Caco-2 (cell line): ENCODE measurements around the gene FBP2. TPM values are rescaled to one million over a fixed set of nuclear protein-coding genes. Genes with fewer than 3 reads are reported as not detected.
"Not testable (repeated sequence)": the region's sequence is repeated elsewhere in the genome, so short reads cannot be mapped to it uniquely, and the experiment has no call there.

Experiments
- BruUV-seq: library from RNA; stranded (reverse); fragments of 400-500 nt; replicated peaks from 2 replicates; lab custom pipeline; 2021; lab: Mats Ljungman, UMichigan
- CTCF ChIA-PET: fragments of 300-600 bp; sonication (Branson Sonifier 250); formaldehyde crosslinking; loops from one replicate; lab custom pipeline; 2022; ENCODE audit warnings: antibody characterized with exemption; lab: Charles Lee
- POLR2A ChIA-PET: fragments of 300-600 bp; sonication (Branson Sonifier 250); formaldehyde crosslinking; loops from one replicate; lab custom pipeline; 2022; ENCODE audit warnings: antibody characterized with exemption; lab: Charles Lee
- DNase-seq, 2 experiments: peaks; one replicate each; pipeline versions ENCODE4 v3.0.0 to v3.0.0-alpha.2; 2020 to 2022
- H3K27me3 ChIP-seq: replicated peaks from 2 replicates; pipeline ENCODE4 v1.6.0; 2011; ENCODE audit warnings: low read length; ENCODE audit not compliant: control insufficient read depth, insufficient read depth
- H3K36me3 ChIP-seq: 2 replicates; pipeline ENCODE4 v1.5.1; 2011; ENCODE audit warnings: low read length; ENCODE audit not compliant: control insufficient read depth, insufficient read depth
- H3K4me1 ChIP-seq: fragments of 250-450 bp; sonication (Bioruptor Pico); 2 replicates; pipeline ENCODE4 v1.5.1; 2020; ENCODE audit warnings: mild to moderate bottlenecking
- H3K4me3 ChIP-seq: 2 replicates; pipeline ENCODE4 v1.5.1; 2011; ENCODE audit warnings: low read depth, mild to moderate bottlenecking, control low read depth, low read length
- H3K9me3 ChIP-seq: fragments of 250-450 bp; sonication (Bioruptor Pico); 2 replicates; pipeline ENCODE4 v1.5.1; 2020; ENCODE audit warnings: mild to moderate bottlenecking, moderate library complexity
- H3K27ac Mint-ChIP-seq: one replicate; pipeline ENCODE4 v1.8.0; 2022; ENCODE audit warnings: mixed read lengths; ENCODE audit not compliant: unreplicated experiment
- H3K27me3 Mint-ChIP-seq: one replicate; pipeline ENCODE4 v1.8.0; 2022; ENCODE audit warnings: mixed read lengths; ENCODE audit not compliant: insufficient read depth, unreplicated experiment
- H3K36me3 Mint-ChIP-seq: one replicate; pipeline ENCODE4 v1.8.0; 2022; ENCODE audit warnings: mild to moderate bottlenecking, mixed read lengths; ENCODE audit not compliant: insufficient read depth, unreplicated experiment
- H3K4me1 Mint-ChIP-seq: one replicate; pipeline ENCODE4 v1.8.0; 2022; ENCODE audit warnings: low read depth, mixed read lengths; ENCODE audit not compliant: unreplicated experiment
- H3K4me3 Mint-ChIP-seq: one replicate; pipeline ENCODE4 v1.8.0; 2022; ENCODE audit warnings: mild to moderate bottlenecking, moderate library complexity, mixed read lengths; ENCODE audit not compliant: unreplicated experiment
- H3K9me3 Mint-ChIP-seq: one replicate; pipeline ENCODE4 v1.8.0; 2022; ENCODE audit warnings: mixed read lengths; ENCODE audit not compliant: unreplicated experiment
- intact Hi-C: fragments of 100-400 bp; cut with micrococcal nuclease; formaldehyde crosslinking; loops from one replicate; pipeline ENCODE4 v1.10.0; 2022; ENCODE audit not compliant: unreplicated experiment
- total RNA-seq: library from RNA; stranded (reverse); gene quantifications from 2 replicates; pipeline ENCODE4 v1.2.3, GENCODE V29; 2022
- TF ChIP-seq, protein P1 (sequence below), 2 experiments: fragments of 200-600 bp in 1 of 2; IDR thresholded peaks; 1 replicate in 1 of 2; 2 replicates in 1 of 2; pipeline versions ENCODE4 v1.5.1 to v1.8.0; 2011 to 2022; ENCODE audit warnings: antibody characterized with exemption in 1 of 2, control low read depth in 1 of 2, inconsistent platforms in 1 of 2, low read depth in 1 of 2, low read length in 1 of 2, mild to moderate bottlenecking in 1 of 2, moderate library complexity in 1 of 2; ENCODE audit not compliant: insufficient read depth in 1 of 2, severe bottlenecking in 1 of 2, unreplicated experiment in 1 of 2

Gene FBP2
- total RNA-seq, 1 experiment from 2014 or later, result not detected

DNA sequence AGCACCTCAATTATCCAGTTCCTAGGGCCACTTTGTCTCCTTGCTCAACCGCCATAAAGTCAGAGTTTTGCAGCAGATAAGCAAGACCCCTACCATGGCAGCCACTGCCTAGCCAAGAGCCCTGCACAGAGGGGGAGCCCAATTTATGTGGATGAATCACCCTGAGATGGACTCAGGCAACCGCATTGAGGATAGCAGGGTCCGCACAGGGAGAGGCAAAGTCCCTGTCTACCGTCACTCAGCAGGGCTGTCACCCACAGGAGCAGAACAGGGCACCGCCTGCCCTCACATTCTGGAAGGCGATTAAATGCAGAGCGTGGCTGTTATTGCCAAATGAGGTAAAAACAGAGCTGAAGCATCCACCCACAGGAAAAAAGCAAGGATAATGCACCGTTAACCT is 1.7 kb downstream of the FBP2 start:
- Mint-ChIP-seq H3K9me3 (no peaks in the 10 kb centered on the region), H3K4me1 (no peaks in the 10 kb centered on the region), H3K27me3 (peaks cover 2% of the 10 kb centered on the region), H3K27ac (no peak overlapping the region), H3K36me3 (no peaks in the 10 kb centered on the region), H3K4me3 (no peak overlapping the region)
- TF ChIP-seq, protein P1, sequence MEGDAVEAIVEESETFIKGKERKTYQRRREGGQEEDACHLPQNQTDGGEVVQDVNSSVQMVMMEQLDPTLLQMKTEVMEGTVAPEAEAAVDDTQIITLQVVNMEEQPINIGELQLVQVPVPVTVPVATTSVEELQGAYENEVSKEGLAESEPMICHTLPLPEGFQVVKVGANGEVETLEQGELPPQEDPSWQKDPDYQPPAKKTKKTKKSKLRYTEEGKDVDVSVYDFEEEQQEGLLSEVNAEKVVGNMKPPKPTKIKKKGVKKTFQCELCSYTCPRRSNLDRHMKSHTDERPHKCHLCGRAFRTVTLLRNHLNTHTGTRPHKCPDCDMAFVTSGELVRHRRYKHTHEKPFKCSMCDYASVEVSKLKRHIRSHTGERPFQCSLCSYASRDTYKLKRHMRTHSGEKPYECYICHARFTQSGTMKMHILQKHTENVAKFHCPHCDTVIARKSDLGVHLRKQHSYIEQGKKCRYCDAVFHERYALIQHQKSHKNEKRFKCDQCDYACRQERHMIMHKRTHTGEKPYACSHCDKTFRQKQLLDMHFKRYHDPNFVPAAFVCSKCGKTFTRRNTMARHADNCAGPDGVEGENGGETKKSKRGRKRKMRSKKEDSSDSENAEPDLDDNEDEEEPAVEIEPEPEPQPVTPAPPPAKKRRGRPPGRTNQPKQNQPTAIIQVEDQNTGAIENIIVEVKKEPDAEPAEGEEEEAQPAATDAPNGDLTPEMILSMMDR (IDR thresholded peaks at IDR 0.05; ENCODE audit: insufficient read depth in 1 of 2, low read depth in 1 of 2, low read length in 1 of 2, severe bottlenecking in 1 of 2, unreplicated experiment in 1 of 2), result no peak
- intact Hi-C loops, result no loop called here
- no peaks in the 10 kb centered on the region for H3K27me3 ChIP-seq
- H3K4me1 ChIP-seq, result no peaks in the 10 kb centered on the region
- POLR2A ChIA-PET, result no interaction called here
- CTCF ChIA-PET, result no interaction called here
- DNase-seq, result no peak
- BruUV-seq, result no TSS peak
- no peaks in the 10 kb centered on the region for H3K36me3 ChIP-seq
- H3K9me3 ChIP-seq, result no peaks in the 10 kb centered on the region
- no peak overlapping the region for H3K4me3 ChIP-seq

DNA sequence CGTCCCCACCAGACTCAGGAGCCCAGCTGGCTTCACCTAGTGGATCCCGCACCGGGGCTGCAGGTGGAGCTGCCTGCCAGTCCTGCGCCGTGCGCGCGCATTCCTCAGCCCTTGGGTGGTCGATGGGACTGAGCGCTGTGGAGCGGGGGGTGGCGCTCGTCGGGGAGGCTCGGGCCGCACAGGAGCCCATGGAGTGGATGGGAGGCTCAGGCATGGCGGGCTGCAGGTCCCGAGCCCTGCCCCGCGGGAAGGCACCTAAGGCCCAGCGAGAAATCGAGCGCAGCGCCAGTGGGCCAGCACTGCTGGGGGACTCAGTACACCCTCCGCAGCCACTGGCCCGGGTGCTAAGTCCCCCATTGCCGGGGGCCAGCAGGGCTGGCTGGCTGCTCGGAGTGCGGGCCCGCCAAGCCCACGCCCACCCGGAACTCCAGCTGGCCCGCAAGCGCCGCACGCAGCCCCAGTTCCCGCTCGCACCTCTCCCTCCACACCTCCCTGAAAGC is 2.5 kb downstream of the FBP2 start:
- DNase-seq, H3K4me1 ChIP-seq, H3K36me3 Mint-ChIP-seq, H3K4me3 Mint-ChIP-seq, CTCF ChIA-PET, H3K27me3 Mint-ChIP-seq, H3K27ac Mint-ChIP-seq, H3K4me1 Mint-ChIP-seq, H3K27me3 ChIP-seq, H3K36me3 ChIP-seq, H3K9me3 ChIP-seq, intact Hi-C loops, BruUV-seq, H3K9me3 Mint-ChIP-seq, H3K4me3 ChIP-seq, POLR2A ChIA-PET: not testable (repeated sequence)

DNA sequence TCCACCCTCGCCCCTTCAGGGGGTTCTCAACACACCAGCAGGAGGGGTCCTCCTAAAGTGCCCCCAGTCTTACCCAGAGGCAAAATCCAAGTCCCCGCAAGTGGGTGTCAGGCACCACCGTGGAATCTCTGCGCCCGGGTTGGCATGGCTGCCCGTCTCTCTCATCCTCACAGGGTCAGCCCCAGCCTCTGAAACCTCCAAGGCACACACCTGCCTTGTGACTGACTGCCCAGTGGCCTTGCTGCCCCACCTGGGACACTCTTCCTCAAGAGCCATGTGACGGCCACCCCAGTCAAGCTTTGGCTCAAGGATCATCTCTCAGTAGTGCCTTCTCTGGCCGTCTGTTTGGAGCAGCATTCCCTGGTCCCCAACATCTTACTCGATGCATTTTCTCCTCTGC is 4.9 kb downstream of the FBP2 start:
- Histone ChIP-seq H3K4me1 (no peaks in the 10 kb centered on the region), H3K36me3 (no peaks in the 10 kb centered on the region), H3K4me3 (no peak overlapping the region), H3K9me3 (no peaks in the 10 kb centered on the region), H3K27me3 (no peaks in the 10 kb centered on the region)
- ChIA-PET CTCF (no interaction called here), POLR2A (no interaction called here)
- Mint-ChIP-seq H3K9me3 (no peaks in the 10 kb centered on the region), H3K27ac (no peak overlapping the region), H3K27me3 (no peaks in the 10 kb centered on the region), H3K4me1 (peaks cover 6% of the 10 kb centered on the region), H3K36me3 (no peaks in the 10 kb centered on the region), H3K4me3 (no peak overlapping the region)
- BruUV-seq, result no TSS peak
- TF ChIP-seq, protein P1 (IDR thresholded peaks at IDR 0.05; ENCODE audit: insufficient read depth in 1 of 2, low read depth in 1 of 2, low read length in 1 of 2, severe bottlenecking in 1 of 2, unreplicated experiment in 1 of 2), result no peak
- DNase-seq, result no peak
- intact Hi-C loops, result no loop called here
